ENCODE data around the gene LCN9.

LCN9 gene

GRCh38 chr9:135704483-135704882, 41.4 kb downstream of the LCN9 start:
- Mint-ChIP-seq H3K4me1 (no peaks in the 10 kb centered on the region), H3K36me3 (no peaks in the 10 kb centered on the region), H3K9me3 (no peaks in the 10 kb centered on the region), H3K27me3 (peaks cover 2% of the 10 kb centered on the region), H3K4me3 (no peak overlapping the region), H3K27ac (no peak overlapping the region)
- DNase-seq (ENCODE audit: low spot score in 2 of 2) (no peak), ATAC-seq (ENCODE audit: low read depth) (no peak)

DNA sequence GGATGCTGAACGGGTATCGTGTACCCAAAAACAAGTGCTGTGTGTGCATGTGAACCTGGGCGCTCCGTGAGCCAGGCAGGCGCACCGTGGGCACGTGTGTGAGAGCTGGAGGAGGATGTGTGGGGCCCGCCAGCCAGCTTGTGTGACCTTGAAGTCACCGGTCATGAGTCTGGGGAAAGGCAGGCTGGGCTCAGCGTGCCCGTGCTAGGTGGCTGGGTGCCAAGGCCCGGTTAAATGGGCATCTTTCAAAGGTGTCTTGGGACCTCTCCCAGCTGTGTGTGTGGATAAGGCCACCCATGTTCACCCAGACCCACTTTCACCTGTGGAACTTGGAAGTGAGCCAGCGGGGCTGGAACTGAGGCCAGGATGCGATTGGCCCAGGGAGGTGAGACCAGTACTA, 42.3 kb downstream of the LCN9 start:
- no peaks in the 10 kb centered on the region for H3K36me3 Mint-ChIP-seq
- H3K27ac Mint-ChIP-seq = no peak overlapping the region
- DNase-seq (ENCODE audit: low spot score in 2 of 2) (no peak), ATAC-seq (ENCODE audit: low read depth) (no peak)
- peaks cover 2% of the 10 kb centered on the region for H3K27me3 Mint-ChIP-seq
- H3K9me3 Mint-ChIP-seq = no peaks in the 10 kb centered on the region
- no peaks in the 10 kb centered on the region for H3K4me1 Mint-ChIP-seq
- H3K4me3 Mint-ChIP-seq = no peak overlapping the region

DNA sequence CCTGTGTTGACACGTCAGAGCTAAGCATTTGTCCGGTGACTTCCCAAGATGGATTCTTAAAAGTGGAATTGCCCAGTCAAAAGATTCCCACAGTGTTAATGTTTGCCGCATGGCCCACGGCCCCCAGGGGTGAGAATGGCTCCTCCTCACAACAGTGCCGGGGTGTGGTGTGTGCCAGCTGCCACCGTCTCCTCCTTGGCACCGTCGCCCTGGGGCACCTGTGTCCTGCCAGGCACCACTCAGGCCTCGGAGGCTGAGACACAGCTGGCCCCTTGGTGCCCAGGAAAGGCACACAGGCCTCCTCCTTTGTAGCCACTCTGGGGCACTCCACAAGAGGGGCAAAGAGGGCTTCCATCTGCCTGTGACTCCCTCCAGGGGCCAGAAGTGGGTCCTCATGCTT, 43.2 kb downstream of the LCN9 start:
- ATAC-seq (ENCODE audit: low read depth) (no peak), DNase-seq (ENCODE audit: low spot score in 2 of 2) (no peak)
- peaks cover 2% of the 10 kb centered on the region for H3K27me3 Mint-ChIP-seq
- H3K36me3 Mint-ChIP-seq = no peaks in the 10 kb centered on the region
- no peak overlapping the region for H3K27ac Mint-ChIP-seq
- H3K4me1 Mint-ChIP-seq = no peaks in the 10 kb centered on the region
- H3K9me3 Mint-ChIP-seq = no peaks in the 10 kb centered on the region
- H3K4me3 Mint-ChIP-seq = no peak overlapping the region

DNA sequence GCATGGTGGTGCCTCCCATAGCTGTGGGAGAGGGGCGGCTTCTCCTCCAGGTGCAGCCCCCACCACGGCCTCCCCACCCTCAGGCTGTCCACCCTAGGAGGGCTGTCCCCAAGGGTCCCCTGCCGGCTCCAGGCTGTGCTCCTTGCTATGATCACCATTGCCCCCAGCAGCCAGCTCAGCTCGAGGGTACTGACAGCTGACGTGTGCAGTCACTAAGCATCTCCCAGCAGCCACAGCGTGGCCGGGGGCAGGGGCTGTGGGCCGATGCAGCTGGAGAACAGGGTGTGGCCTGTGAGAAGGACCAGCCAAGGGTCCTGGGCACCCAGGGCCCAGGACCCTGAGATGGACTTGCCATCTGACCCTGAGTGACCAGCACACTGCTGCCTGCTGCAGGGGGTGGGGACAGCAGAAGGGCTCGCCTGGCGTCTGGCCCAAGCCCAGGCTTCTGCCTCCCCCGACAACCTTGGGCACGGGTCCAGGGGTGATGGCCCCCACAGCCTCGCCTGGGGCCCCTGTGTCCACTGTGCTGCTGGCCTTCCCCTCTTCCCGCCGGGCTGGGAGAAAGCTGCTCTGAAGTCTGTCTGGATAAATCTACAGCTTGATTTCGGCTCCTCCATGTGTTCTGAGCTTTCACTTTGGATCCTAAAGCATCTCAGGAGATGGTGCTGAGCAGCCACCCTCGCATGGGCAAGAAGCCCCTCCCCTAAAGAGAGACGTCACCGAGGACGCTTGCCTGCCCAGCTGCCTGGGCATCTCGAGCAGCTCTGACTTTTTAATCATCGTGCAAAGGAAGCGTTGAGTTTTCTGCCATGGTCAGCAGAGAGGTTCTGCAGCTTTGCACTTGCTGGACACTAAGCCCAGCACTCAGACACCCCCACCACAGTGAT, 44.4 kb downstream of the LCN9 start:
- H3K9me3 Mint-ChIP-seq = no peaks in the 10 kb centered on the region
- no peaks in the 10 kb centered on the region for H3K36me3 Mint-ChIP-seq
- ATAC-seq (ENCODE audit: low read depth) (no peak), DNase-seq (ENCODE audit: low spot score in 2 of 2) (no peak)
- no peak overlapping the region for H3K4me3 Mint-ChIP-seq
- H3K4me1 Mint-ChIP-seq = no peaks in the 10 kb centered on the region
- no peak overlapping the region for H3K27ac Mint-ChIP-seq
- peaks cover 4% of the 10 kb centered on the region for H3K27me3 Mint-ChIP-seq

- no peak overlapping the region for H3K27ac Mint-ChIP-seq
- H3K27me3 Mint-ChIP-seq = peaks cover 4% of the 10 kb centered on the region
- H3K4me3 Mint-ChIP-seq = no peak overlapping the region
- no peak for ATAC-seq (ENCODE audit: low read depth)
- DNase-seq (ENCODE audit: low spot score in 2 of 2) = no peak
- no peaks in the 10 kb centered on the region for H3K36me3 Mint-ChIP-seq
- H3K9me3 Mint-ChIP-seq = no peaks in the 10 kb centered on the region
- H3K4me1 Mint-ChIP-seq = no peaks in the 10 kb centered on the region
These were observed 45.1 kb downstream of the LCN9 start for GRCh38 chr9:135708164-135708563.

DNA sequence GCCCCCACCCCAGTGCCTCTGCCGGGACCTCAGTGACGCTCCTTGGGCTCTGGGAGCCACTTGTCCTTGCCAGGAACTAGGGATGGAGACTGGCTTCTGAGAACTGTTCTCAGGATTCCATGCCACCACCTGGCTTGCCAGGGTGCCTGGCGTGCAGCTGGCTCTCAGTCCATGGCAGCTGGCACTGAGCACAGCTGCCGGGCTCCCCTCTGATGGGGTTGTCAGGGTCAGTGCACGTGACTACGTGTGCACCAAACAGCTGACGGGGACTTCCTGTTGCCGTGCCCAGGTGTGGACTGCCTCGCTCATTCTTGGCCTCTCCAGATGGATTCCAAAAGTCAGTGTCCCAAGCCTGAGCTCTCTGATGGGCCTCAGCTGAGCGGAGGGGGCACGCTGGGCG, 48.3 kb downstream of the LCN9 start:
- Mint-ChIP-seq H3K36me3 (no peaks in the 10 kb centered on the region), H3K27ac (no peak overlapping the region), H3K9me3 (no peaks in the 10 kb centered on the region), H3K27me3 (peaks cover 1% of the 10 kb centered on the region), H3K4me3 (no peak overlapping the region), H3K4me1 (no peaks in the 10 kb centered on the region)
- ATAC-seq (ENCODE audit: low read depth) (no peak), DNase-seq (ENCODE audit: low spot score in 2 of 2) (no peak)

DNA sequence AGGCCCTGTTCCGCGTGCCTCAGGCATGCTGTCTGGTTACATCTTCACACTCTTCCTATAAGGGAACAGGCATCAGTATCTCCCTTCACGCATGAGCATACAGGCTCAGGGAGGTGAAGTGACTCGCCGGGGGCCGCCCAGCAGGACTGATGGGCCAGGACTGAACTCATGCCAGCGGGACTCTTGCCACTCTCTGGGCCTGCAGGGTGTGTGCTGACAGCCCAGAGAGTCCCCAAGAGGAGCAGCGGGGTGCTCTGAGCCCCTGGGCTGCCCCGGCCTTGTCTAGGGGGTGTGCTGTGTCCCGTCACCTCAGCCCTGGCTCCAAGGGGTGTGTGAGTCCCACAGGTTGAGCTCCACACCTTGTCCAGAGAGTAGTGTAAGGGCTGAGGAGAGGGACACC, 48.8 kb downstream of the LCN9 start:
- no peaks in the 10 kb centered on the region for H3K36me3 Mint-ChIP-seq
- no peaks in the 10 kb centered on the region for H3K4me1 Mint-ChIP-seq

GRCh38 chr9:135712613-135713295, 49.6 kb downstream of the LCN9 start:
- no peaks in the 10 kb centered on the region for H3K4me1 Mint-ChIP-seq

More for the DNA sequence above, 48.8 kb downstream of the LCN9 start:
- DNase-seq (ENCODE audit: low spot score in 2 of 2) = no peak
- H3K4me3 Mint-ChIP-seq = no peak overlapping the region
- ATAC-seq (ENCODE audit: low read depth) = no peak
- H3K27me3 Mint-ChIP-seq = peaks cover 3% of the 10 kb centered on the region
- no peaks in the 10 kb centered on the region for H3K9me3 Mint-ChIP-seq
- no peak overlapping the region for H3K27ac Mint-ChIP-seq

GRCh38 chr9:135714242-135715055, 51.3 kb downstream of the LCN9 start:
- no peaks in the 10 kb centered on the region for H3K4me1 Mint-ChIP-seq
- H3K4me3 Mint-ChIP-seq = no peak overlapping the region
- no peaks in the 10 kb centered on the region for H3K36me3 Mint-ChIP-seq
- H3K27ac Mint-ChIP-seq = no peak overlapping the region
- DNase-seq (ENCODE audit: low spot score in 2 of 2) (no peak), ATAC-seq (ENCODE audit: low read depth) (no peak)
- no peaks in the 10 kb centered on the region for H3K9me3 Mint-ChIP-seq
- H3K27me3 Mint-ChIP-seq = peaks cover 12% of the 10 kb centered on the region

More at GRCh38 chr9:135712613-135713295, 49.6 kb downstream of the LCN9 start:
- no peaks in the 10 kb centered on the region for H3K36me3 Mint-ChIP-seq
- H3K27ac Mint-ChIP-seq = no peak overlapping the region
- ATAC-seq (ENCODE audit: low read depth) (no peak), DNase-seq (ENCODE audit: low spot score in 2 of 2) (no peak)
- H3K27me3 Mint-ChIP-seq = peaks cover 7% of the 10 kb centered on the region
- H3K9me3 Mint-ChIP-seq = no peaks in the 10 kb centered on the region
- H3K4me3 Mint-ChIP-seq = no peak overlapping the region

- H3K4me3 Mint-ChIP-seq = no peak overlapping the region
- DNase-seq (ENCODE audit: low spot score in 2 of 2) (no peak), ATAC-seq (ENCODE audit: low read depth) (no peak)
- no peaks in the 10 kb centered on the region for H3K4me1 Mint-ChIP-seq
- peaks cover 12% of the 10 kb centered on the region for H3K27me3 Mint-ChIP-seq
- H3K9me3 Mint-ChIP-seq = no peaks in the 10 kb centered on the region
- no peak overlapping the region for H3K27ac Mint-ChIP-seq
- no peaks in the 10 kb centered on the region for H3K36me3 Mint-ChIP-seq
These were observed 52.0 kb downstream of the LCN9 start for GRCh38 chr9:135715056-135715595.

GRCh38 chr9:135716045-135716444, 52.9 kb downstream of the LCN9 start:
- no peaks in the 10 kb centered on the region for H3K4me1 Mint-ChIP-seq
- peaks cover 14% of the 10 kb centered on the region for H3K27me3 Mint-ChIP-seq
- no peak overlapping the region for H3K27ac Mint-ChIP-seq
- DNase-seq (ENCODE audit: low spot score in 2 of 2) (no peak), ATAC-seq (ENCODE audit: low read depth) (no peak)
- no peaks in the 10 kb centered on the region for H3K9me3 Mint-ChIP-seq
- H3K36me3 Mint-ChIP-seq = no peaks in the 10 kb centered on the region
- H3K4me3 Mint-ChIP-seq = no peak overlapping the region

All from memory B cell (primary cell).